Tibial nerve (tissue), 3 donors: Measurements from ENCODE around the gene BCL2L13.

Experiments used
- POLR2A ChIP-seq, 2 donors: fragments of 450-650 bp; IDR thresholded peaks; one replicate each; pipeline ENCODE4 v1.6.1; 2017; ENCODE audit warnings: antibody characterized with exemption in 2 of 2, mild to moderate bottlenecking in 2 of 2, moderate library complexity in 2 of 2
- TF ChIP-seq, protein P1 (sequence below), 5 experiments: fragments of 200-600 bp in 3 of 5; fragments of 450-650 bp in 2 of 5; sonication (generic) in 3 of 5; IDR thresholded peaks; one replicate each; pipeline ENCODE4 v1.5.1; 2016 to 2019; ENCODE audit warnings: antibody characterized with exemption in 5 of 5, mild to moderate bottlenecking in 3 of 5, moderate library complexity in 2 of 5

DNA sequence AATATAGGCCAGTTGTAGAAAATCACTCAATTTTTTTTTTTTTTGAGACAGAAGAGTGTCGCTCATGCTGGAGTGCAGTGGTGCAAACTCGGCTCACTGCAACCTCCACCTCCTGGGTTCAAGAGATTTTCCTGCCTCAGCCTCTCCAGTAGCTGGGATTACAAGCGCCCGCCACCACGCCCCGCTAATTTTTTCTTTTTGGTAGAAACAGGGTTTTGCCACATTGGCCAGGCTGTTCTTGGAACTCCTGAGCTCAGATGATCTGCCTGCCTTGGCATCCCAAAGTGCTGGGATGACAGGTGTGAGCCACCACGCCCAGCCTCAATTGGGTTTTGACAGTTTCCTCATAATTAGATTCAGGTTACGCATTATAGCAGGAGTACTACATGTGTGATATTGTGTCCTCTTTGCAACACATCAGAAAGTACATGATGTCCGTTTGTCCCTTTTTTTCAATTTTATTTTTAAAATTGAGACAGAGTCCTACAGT lies 7.4 kb upstream of the BCL2L13 start:
- TF ChIP-seq, protein P1, sequence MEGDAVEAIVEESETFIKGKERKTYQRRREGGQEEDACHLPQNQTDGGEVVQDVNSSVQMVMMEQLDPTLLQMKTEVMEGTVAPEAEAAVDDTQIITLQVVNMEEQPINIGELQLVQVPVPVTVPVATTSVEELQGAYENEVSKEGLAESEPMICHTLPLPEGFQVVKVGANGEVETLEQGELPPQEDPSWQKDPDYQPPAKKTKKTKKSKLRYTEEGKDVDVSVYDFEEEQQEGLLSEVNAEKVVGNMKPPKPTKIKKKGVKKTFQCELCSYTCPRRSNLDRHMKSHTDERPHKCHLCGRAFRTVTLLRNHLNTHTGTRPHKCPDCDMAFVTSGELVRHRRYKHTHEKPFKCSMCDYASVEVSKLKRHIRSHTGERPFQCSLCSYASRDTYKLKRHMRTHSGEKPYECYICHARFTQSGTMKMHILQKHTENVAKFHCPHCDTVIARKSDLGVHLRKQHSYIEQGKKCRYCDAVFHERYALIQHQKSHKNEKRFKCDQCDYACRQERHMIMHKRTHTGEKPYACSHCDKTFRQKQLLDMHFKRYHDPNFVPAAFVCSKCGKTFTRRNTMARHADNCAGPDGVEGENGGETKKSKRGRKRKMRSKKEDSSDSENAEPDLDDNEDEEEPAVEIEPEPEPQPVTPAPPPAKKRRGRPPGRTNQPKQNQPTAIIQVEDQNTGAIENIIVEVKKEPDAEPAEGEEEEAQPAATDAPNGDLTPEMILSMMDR (IDR thresholded peaks at IDR 0.05) = no peak
- no peak for TF ChIP-seq POLR2A (IDR thresholded peaks at IDR 0.05)
